Osteoblast (primary cell): Measurements from ENCODE around the gene GTF2A1L. TPM values are rescaled to one million over a fixed set of nuclear protein-coding genes. Genes with fewer than 3 reads are reported as not detected.

ENCODE experiments used
- DNase-seq: peaks from one replicate; pipeline ENCODE4 v3.0.0; 2011; ENCODE audit warnings: low spot score, mixed read lengths; ENCODE audit not compliant: insufficient read length; ENCODE audit errors: missing footprints
- H2AFZ ChIP-seq: 2 replicates; pipeline ENCODE4 v1.6.0; 2011; ENCODE audit warnings: mild to moderate bottlenecking, low read length
- H3K27ac ChIP-seq: 2 replicates; pipeline ENCODE4 v1.5.1; 2011; ENCODE audit warnings: mild to moderate bottlenecking, low read depth, low read length, moderate library complexity
- H3K27me3 ChIP-seq: 2 replicates; pipeline ENCODE4 v1.6.0; 2012; ENCODE audit warnings: mild to moderate bottlenecking, control low read depth, inconsistent platforms, low read length, moderate library complexity; ENCODE audit not compliant: insufficient read depth
- H3K36me3 ChIP-seq: 2 replicates; pipeline ENCODE4 v1.5.1; 2011; ENCODE audit warnings: mild to moderate bottlenecking, low read length, control low read depth, moderate library complexity; ENCODE audit not compliant: insufficient read depth
- H3K4me1 ChIP-seq: 2 replicates; pipeline ENCODE4 v1.5.1; 2011; ENCODE audit warnings: mild to moderate bottlenecking, low read length, control low read depth, moderate library complexity; ENCODE audit not compliant: insufficient read depth
- H3K4me2 ChIP-seq: 2 replicates; pipeline ENCODE4 v1.6.0; 2011; ENCODE audit warnings: mild to moderate bottlenecking, low read length; ENCODE audit not compliant: insufficient read depth
- H3K4me3 ChIP-seq: fragments of 200-600 bp; sonication (generic); 3 replicates; pipeline ENCODE4 v1.5.1; 2012; ENCODE audit warnings: mild to moderate bottlenecking, low read length, inconsistent platforms; ENCODE audit not compliant: insufficient read depth
- H3K79me2 ChIP-seq: 2 replicates; pipeline ENCODE4 v1.6.0; 2012; ENCODE audit warnings: mild to moderate bottlenecking, low read length, control low read depth, inconsistent platforms; ENCODE audit not compliant: insufficient read depth
- H3K9me3 ChIP-seq: 2 replicates; pipeline ENCODE4 v1.5.1; 2011; ENCODE audit warnings: low read depth, low read length, control low read depth
- H4K20me1 ChIP-seq: 2 replicates; pipeline ENCODE4 v1.6.0; 2012; ENCODE audit warnings: mild to moderate bottlenecking, low read length, control low read depth; ENCODE audit not compliant: insufficient read depth
- total RNA-seq: library from RNA; depleted of rRNA; stranded (reverse); fragments of >200 nt; gene quantifications from 2 replicates; pipeline ENCODE4 v1.2.3, GENCODE V29; 2012
- TF ChIP-seq, protein P1 (sequence below): IDR thresholded peaks from 2 replicates; pipeline ENCODE4 v1.5.1; 2011; ENCODE audit warnings: mild to moderate bottlenecking, low read depth, low read length, moderate library complexity; ENCODE audit errors: extremely low read depth

Gene GTF2A1L
- total RNA-seq, 1 donor, result 1.1 TPM

DNA sequence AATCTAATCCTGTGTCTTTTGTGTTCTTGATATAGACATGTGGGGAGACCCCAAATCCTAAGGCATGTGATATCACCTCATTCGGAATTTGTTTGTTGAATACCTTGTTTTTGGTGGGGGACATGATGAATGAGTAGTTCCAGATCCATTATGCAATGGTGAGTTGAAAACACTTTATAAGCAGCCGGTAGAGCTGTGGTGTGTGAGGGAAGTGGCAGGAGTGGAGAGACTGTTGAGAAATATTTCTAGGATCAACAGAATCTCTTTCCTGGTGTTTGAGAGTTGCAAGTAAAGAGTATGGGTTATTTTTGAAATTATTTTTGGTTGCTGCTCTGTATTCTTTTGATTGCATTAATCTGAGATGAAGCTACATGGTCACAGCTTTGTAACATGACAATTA is 103.5 kb downstream of the GTF2A1L start:
- no peaks in the 10 kb centered on the region for H4K20me1 ChIP-seq
- no peak overlapping the region for H3K4me3 ChIP-seq
- H3K79me2 ChIP-seq, result no peaks in the 10 kb centered on the region
- H3K9me3 ChIP-seq, result no peaks in the 10 kb centered on the region
- H2AFZ ChIP-seq, result no peak overlapping the region
- no peaks in the 10 kb centered on the region for H3K27me3 ChIP-seq
- TF ChIP-seq, protein P1, sequence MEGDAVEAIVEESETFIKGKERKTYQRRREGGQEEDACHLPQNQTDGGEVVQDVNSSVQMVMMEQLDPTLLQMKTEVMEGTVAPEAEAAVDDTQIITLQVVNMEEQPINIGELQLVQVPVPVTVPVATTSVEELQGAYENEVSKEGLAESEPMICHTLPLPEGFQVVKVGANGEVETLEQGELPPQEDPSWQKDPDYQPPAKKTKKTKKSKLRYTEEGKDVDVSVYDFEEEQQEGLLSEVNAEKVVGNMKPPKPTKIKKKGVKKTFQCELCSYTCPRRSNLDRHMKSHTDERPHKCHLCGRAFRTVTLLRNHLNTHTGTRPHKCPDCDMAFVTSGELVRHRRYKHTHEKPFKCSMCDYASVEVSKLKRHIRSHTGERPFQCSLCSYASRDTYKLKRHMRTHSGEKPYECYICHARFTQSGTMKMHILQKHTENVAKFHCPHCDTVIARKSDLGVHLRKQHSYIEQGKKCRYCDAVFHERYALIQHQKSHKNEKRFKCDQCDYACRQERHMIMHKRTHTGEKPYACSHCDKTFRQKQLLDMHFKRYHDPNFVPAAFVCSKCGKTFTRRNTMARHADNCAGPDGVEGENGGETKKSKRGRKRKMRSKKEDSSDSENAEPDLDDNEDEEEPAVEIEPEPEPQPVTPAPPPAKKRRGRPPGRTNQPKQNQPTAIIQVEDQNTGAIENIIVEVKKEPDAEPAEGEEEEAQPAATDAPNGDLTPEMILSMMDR, result no peak
- DNase-seq, result no peak
- no peak overlapping the region for H3K4me2 ChIP-seq
- no peaks in the 10 kb centered on the region for H3K36me3 ChIP-seq
- no peak overlapping the region for H3K27ac ChIP-seq
- peaks cover 9% of the 10 kb centered on the region for H3K4me1 ChIP-seq

DNA sequence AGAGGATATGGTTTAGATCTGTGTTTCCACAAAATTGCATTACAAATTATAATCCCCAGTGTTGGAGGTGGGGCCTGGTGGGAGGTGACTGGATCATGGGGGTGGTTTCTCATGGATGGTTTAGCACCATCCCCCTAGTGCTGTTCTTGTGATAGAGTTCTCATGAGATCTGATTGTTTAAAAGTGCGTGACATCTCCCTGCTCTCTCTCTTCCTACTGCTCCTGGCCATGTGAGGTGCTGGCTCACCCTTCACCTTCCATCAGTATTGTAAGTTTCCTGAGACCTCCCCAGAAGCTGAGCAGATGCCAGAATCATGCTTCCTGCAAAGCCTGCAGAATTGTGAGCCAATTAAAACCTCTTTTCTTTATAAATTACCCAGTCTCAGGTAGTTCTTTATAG is 104.7 kb downstream of the GTF2A1L start:
- DNase-seq, result no peak
- Histone ChIP-seq H3K36me3 (no peaks in the 10 kb centered on the region), H3K9me3 (no peaks in the 10 kb centered on the region), H3K27ac (peak overlapping the region; percentile 77), H2AFZ (no peak overlapping the region), H3K27me3 (no peaks in the 10 kb centered on the region), H3K4me2 (no peak overlapping the region), H4K20me1 (no peaks in the 10 kb centered on the region), H3K4me1 (peaks cover 9% of the 10 kb centered on the region), H3K79me2 (no peaks in the 10 kb centered on the region), H3K4me3 (no peak overlapping the region)
- TF ChIP-seq, protein P1, result no peak

DNA sequence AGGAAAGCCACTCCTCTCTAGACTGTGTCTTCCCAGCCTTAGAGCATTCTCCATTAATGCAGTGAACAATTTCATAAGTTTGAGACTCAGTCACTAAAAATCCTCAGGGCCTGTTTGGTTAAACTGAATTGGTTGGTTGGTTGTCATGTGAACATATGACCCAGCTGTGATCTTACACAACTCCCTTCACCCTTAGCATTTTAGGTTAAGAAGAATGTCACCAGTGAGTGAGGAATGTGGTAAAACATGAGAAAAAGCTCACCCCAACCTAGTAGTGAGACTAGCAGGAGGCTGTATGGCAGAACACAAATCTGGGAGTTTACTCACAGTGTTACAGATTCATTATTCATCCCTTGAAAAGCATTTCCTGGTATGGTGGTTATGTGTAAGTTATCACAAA is 105.5 kb downstream of the GTF2A1L start:
- Histone ChIP-seq H3K9me3 (no peaks in the 10 kb centered on the region), H3K4me3 (no peak overlapping the region), H3K36me3 (no peaks in the 10 kb centered on the region), H3K4me2 (peak overlapping the region; percentile 17), H3K27me3 (no peaks in the 10 kb centered on the region), H3K27ac (peak overlapping the region; percentile 77), H2AFZ (peak overlapping the region; percentile 32), H3K79me2 (no peaks in the 10 kb centered on the region), H3K4me1 (peaks cover 9% of the 10 kb centered on the region), H4K20me1 (no peaks in the 10 kb centered on the region)
- peak; percentile 83 for DNase-seq
- TF ChIP-seq, protein P1, result no peak

DNA sequence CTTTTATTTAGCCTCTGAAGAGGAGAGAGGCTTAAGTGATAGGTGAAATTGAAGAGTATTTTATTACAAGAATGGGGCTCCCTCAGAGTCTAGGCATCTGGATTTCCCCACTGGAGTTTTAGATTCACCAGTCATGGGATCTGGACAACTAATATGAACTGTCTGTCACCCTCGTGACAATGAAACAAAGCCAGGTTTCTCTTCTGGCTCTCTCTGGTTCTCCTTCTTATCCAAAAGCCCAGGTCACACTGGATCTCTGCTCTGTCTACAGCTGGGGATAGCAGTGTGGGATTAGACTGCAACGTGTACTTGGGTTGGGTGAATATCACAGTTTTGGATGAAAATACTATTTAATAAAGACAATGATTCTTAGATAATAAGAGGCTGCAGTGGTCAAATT is 106.6 kb downstream of the GTF2A1L start:
- H4K20me1 ChIP-seq, result no peaks in the 10 kb centered on the region
- H3K9me3 ChIP-seq, result no peaks in the 10 kb centered on the region
- no peak overlapping the region for H3K27ac ChIP-seq
- H3K4me2 ChIP-seq, result no peak overlapping the region
- H3K27me3 ChIP-seq, result no peaks in the 10 kb centered on the region
- DNase-seq, result no peak
- TF ChIP-seq, protein P1, result no peak
- no peak overlapping the region for H3K4me3 ChIP-seq
- no peaks in the 10 kb centered on the region for H3K79me2 ChIP-seq
- H3K36me3 ChIP-seq, result no peaks in the 10 kb centered on the region
- H3K4me1 ChIP-seq, result peaks cover 9% of the 10 kb centered on the region
- no peak overlapping the region for H2AFZ ChIP-seq
